ENCODE measurements around the gene ZNF74.
"Not testable (repeated sequence)": the region's sequence is repeated elsewhere in the genome, so short reads cannot be mapped to it uniquely, and the experiment has no call there.

The ZNF74 gene

GRCh38 chr22:20360261-20360660 lies 33.7 kb upstream of the ZNF74 start:
- H3K4me2 ChIP-seq (ENCODE audit: insufficient read depth, low read length, poor library complexity, severe bottlenecking); H2BK5ac ChIP-seq (ENCODE audit: low read length); H3K27ac ChIP-seq (replicated peaks; ENCODE audit: low read length); H3K23ac ChIP-seq (ENCODE audit: low read depth, low read length, poor library complexity); H3K18ac ChIP-seq (ENCODE audit: low read length); H3K4me3 ChIP-seq (ENCODE audit: low read length in 2 of 2); H2AFZ ChIP-seq (ENCODE audit: low read length); H3K27me3 ChIP-seq (ENCODE audit: control insufficient read depth in 3 of 3, insufficient read depth in 3 of 3, low read depth in 1 of 3, low read length in 3 of 3); H3K79me1 ChIP-seq (ENCODE audit: low read depth, low read length); H4K8ac ChIP-seq (ENCODE audit: low read depth, low read length); H2AK5ac ChIP-seq (ENCODE audit: low read depth, low read length); H2BK120ac ChIP-seq (ENCODE audit: low read depth, low read length); H3K4me1 ChIP-seq (ENCODE audit: control insufficient read depth in 2 of 2, insufficient read depth in 1 of 2, low read depth in 1 of 2, low read length in 2 of 2); H3K36me3 ChIP-seq (replicated peaks in 1 of 2; ENCODE audit: control insufficient read depth in 2 of 2, insufficient read depth in 2 of 2, low read length in 2 of 2); H3K14ac ChIP-seq (ENCODE audit: low read length); DNase-seq (ENCODE audit: low spot score); H3K4ac ChIP-seq (ENCODE audit: low read length); H4K91ac ChIP-seq (ENCODE audit: low read depth, low read length, poor library complexity); H2BK15ac ChIP-seq (ENCODE audit: low read length); H3K9me3 ChIP-seq (replicated peaks in 1 of 2; ENCODE audit: control insufficient read depth in 2 of 2, insufficient read depth in 1 of 2, low read depth in 1 of 2, low read length in 2 of 2); H2BK12ac ChIP-seq (ENCODE audit: low read length); H3K9ac ChIP-seq (ENCODE audit: low read depth, low read length, poor library complexity): not testable (repeated sequence)
- WGBS, 2 donors (ENCODE audit: extremely low coverage in 2 of 2, insufficient read length in 2 of 2, insufficient replicate concordance in 1 of 2) = no CpG with 5 or more reads among the region's 60 CpGs

DNA sequence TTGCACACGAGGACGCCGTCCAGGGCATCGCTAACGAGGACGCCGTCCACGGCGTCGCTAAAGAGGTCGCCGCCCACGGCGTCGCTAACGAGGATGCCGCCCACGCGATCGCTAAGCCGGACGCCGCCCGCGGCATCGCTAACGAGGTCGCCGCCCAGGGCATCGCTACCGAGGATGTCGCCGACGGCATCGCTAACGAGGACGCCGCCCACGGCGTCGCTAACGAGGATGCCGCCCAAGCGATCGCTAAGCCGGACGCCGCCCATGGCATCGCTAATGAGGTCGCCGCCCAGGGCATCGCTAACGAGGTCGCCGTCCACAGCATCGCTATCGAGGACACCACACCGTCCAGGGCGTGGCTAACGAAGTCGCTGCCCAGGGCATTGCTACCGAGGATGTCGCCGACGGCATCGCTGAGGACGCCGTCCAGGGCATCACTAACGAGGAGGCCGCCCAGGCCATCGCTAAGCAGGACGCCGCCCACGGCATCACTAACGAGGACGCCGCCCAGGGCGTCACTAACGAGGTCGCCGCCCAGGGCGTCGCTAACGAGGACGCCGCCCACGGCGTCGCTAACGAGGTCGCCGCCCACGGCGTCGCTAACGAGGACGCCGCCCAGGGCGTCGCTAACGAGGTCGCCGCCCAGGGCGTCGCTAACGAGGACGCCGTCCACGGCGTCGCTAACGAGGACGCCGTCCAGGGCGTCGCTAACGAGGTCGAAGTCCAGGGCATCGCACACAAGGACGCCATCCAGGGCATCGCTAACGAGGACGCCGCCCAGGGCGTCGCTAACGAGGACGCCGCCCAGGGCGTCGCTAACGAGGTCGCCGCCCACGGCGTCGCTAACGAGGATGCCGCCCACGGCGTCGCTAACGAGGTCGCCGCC lies 32.8 kb upstream of the ZNF74 start:
- H3K14ac ChIP-seq (ENCODE audit: low read length); H3K9ac ChIP-seq (ENCODE audit: low read depth, low read length, poor library complexity); H3K4me3 ChIP-seq (ENCODE audit: low read length in 2 of 2); H3K79me1 ChIP-seq (ENCODE audit: low read depth, low read length); DNase-seq (ENCODE audit: low spot score); H3K18ac ChIP-seq (ENCODE audit: low read length); H2BK12ac ChIP-seq (ENCODE audit: low read length); H3K23ac ChIP-seq (ENCODE audit: low read depth, low read length, poor library complexity); H4K91ac ChIP-seq (ENCODE audit: low read depth, low read length, poor library complexity); H3K27me3 ChIP-seq (ENCODE audit: control insufficient read depth in 3 of 3, insufficient read depth in 3 of 3, low read depth in 1 of 3, low read length in 3 of 3); H3K9me3 ChIP-seq (replicated peaks in 1 of 2; ENCODE audit: control insufficient read depth in 2 of 2, insufficient read depth in 1 of 2, low read depth in 1 of 2, low read length in 2 of 2); H3K4ac ChIP-seq (ENCODE audit: low read length); H3K4me1 ChIP-seq (ENCODE audit: control insufficient read depth in 2 of 2, insufficient read depth in 1 of 2, low read depth in 1 of 2, low read length in 2 of 2); H2BK15ac ChIP-seq (ENCODE audit: low read length); H2AK5ac ChIP-seq (ENCODE audit: low read depth, low read length); H2BK120ac ChIP-seq (ENCODE audit: low read depth, low read length); H2AFZ ChIP-seq (ENCODE audit: low read length); H2BK5ac ChIP-seq (ENCODE audit: low read length); H3K36me3 ChIP-seq (replicated peaks in 1 of 2; ENCODE audit: control insufficient read depth in 2 of 2, insufficient read depth in 2 of 2, low read length in 2 of 2); H3K4me2 ChIP-seq (ENCODE audit: insufficient read depth, low read length, poor library complexity, severe bottlenecking): not testable (repeated sequence)
- no CpG with 5 or more reads among the region's 145 CpGs for WGBS, 2 donors (ENCODE audit: extremely low coverage in 2 of 2, insufficient read length in 2 of 2, insufficient replicate concordance in 1 of 2)
- Histone ChIP-seq H3K27ac (replicated peaks; ENCODE audit: low read length) (peak overlapping the region; percentile 63), H4K8ac (ENCODE audit: low read depth, low read length) (peak overlapping the region; percentile 43)

DNA sequence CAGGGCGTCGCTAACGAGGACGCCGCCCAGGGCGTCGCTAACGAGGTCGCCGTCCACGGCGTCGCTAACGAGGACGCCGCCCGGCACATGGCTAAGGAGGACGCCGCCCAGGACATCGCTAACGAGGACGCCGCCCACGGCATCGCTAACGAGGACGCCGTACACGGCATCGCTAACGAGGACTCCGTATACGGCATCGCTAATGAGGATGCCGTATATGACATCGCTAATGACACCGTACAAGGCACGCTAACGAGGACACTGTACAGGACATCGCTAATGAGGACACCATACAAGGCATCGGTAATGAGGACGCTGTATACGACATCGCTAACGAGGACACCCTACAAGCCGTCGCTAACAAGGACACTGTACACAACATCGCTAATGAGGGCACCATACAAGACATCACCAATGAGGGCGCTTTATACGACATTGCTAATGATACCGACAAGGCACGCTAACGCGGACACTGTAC lies 32.2 kb upstream of the ZNF74 start:
- H3K4me1 ChIP-seq (ENCODE audit: control insufficient read depth in 2 of 2, insufficient read depth in 1 of 2, low read depth in 1 of 2, low read length in 2 of 2); DNase-seq (ENCODE audit: low spot score); H2AK5ac ChIP-seq (ENCODE audit: low read depth, low read length); H3K79me1 ChIP-seq (ENCODE audit: low read depth, low read length); H3K4ac ChIP-seq (ENCODE audit: low read length); H3K27me3 ChIP-seq (ENCODE audit: control insufficient read depth in 3 of 3, insufficient read depth in 3 of 3, low read depth in 1 of 3, low read length in 3 of 3); H3K4me2 ChIP-seq (ENCODE audit: insufficient read depth, low read length, poor library complexity, severe bottlenecking); H3K36me3 ChIP-seq (replicated peaks in 1 of 2; ENCODE audit: control insufficient read depth in 2 of 2, insufficient read depth in 2 of 2, low read length in 2 of 2); H2BK12ac ChIP-seq (ENCODE audit: low read length); H2AFZ ChIP-seq (ENCODE audit: low read length); H4K91ac ChIP-seq (ENCODE audit: low read depth, low read length, poor library complexity); H2BK15ac ChIP-seq (ENCODE audit: low read length); H3K9ac ChIP-seq (ENCODE audit: low read depth, low read length, poor library complexity); H2BK5ac ChIP-seq (ENCODE audit: low read length); H2BK120ac ChIP-seq (ENCODE audit: low read depth, low read length); H3K23ac ChIP-seq (ENCODE audit: low read depth, low read length, poor library complexity); H3K9me3 ChIP-seq (replicated peaks in 1 of 2; ENCODE audit: control insufficient read depth in 2 of 2, insufficient read depth in 1 of 2, low read depth in 1 of 2, low read length in 2 of 2): not testable (repeated sequence)
- H3K4me3 ChIP-seq (ENCODE audit: low read length in 2 of 2) = peak overlapping the region in 1 of 2 donors; percentile 35
- no CpG with 5 or more reads among the region's 54 CpGs for WGBS, 2 donors (ENCODE audit: extremely low coverage in 2 of 2, insufficient read length in 2 of 2, insufficient replicate concordance in 1 of 2)
- H3K27ac ChIP-seq (replicated peaks; ENCODE audit: low read length) = peak overlapping the region; percentile 72
- H3K14ac ChIP-seq (ENCODE audit: low read length) = peak overlapping the region; percentile 63
- H4K8ac ChIP-seq (ENCODE audit: low read depth, low read length) = peak overlapping the region; percentile 48
- peak overlapping the region; percentile 89 for H3K18ac ChIP-seq (ENCODE audit: low read length)

DNA sequence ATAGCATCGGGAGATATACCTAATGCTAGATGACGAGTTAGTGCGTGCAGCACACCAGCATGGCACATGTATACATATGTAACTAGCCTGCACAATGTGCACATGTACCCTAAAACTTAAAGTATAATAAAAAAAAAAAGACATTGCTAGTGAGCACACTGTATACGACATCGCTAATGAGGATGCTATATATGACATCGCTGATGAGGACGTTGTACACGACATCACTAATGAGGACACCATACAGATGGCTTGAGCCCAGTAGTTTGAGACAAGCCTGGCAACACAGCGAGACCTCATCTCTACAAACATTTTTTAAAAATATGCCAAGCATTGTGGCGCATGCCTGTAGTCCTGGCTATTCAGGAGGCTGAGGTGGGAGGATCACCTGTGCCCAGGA lies 31.5 kb upstream of the ZNF74 start:
- H2BK12ac ChIP-seq (ENCODE audit: low read length); H2AFZ ChIP-seq (ENCODE audit: low read length); H2AK5ac ChIP-seq (ENCODE audit: low read depth, low read length); H3K9ac ChIP-seq (ENCODE audit: low read depth, low read length, poor library complexity); H2BK120ac ChIP-seq (ENCODE audit: low read depth, low read length); H2BK15ac ChIP-seq (ENCODE audit: low read length); H3K4ac ChIP-seq (ENCODE audit: low read length); H3K4me1 ChIP-seq (ENCODE audit: control insufficient read depth in 2 of 2, insufficient read depth in 1 of 2, low read depth in 1 of 2, low read length in 2 of 2); H4K91ac ChIP-seq (ENCODE audit: low read depth, low read length, poor library complexity); H3K9me3 ChIP-seq (replicated peaks in 1 of 2; ENCODE audit: control insufficient read depth in 2 of 2, insufficient read depth in 1 of 2, low read depth in 1 of 2, low read length in 2 of 2); DNase-seq (ENCODE audit: low spot score); H4K8ac ChIP-seq (ENCODE audit: low read depth, low read length); H3K79me1 ChIP-seq (ENCODE audit: low read depth, low read length); H3K4me2 ChIP-seq (ENCODE audit: insufficient read depth, low read length, poor library complexity, severe bottlenecking); H2BK5ac ChIP-seq (ENCODE audit: low read length); H3K14ac ChIP-seq (ENCODE audit: low read length); H3K4me3 ChIP-seq (ENCODE audit: low read length in 2 of 2); H3K27me3 ChIP-seq (ENCODE audit: control insufficient read depth in 3 of 3, insufficient read depth in 3 of 3, low read depth in 1 of 3, low read length in 3 of 3); H3K36me3 ChIP-seq (replicated peaks in 1 of 2; ENCODE audit: control insufficient read depth in 2 of 2, insufficient read depth in 2 of 2, low read length in 2 of 2); H3K18ac ChIP-seq (ENCODE audit: low read length); H3K27ac ChIP-seq (replicated peaks; ENCODE audit: low read length); H3K23ac ChIP-seq (ENCODE audit: low read depth, low read length, poor library complexity): not testable (repeated sequence)
- WGBS, 2 donors (ENCODE audit: extremely low coverage in 2 of 2, insufficient read length in 2 of 2, insufficient replicate concordance in 1 of 2) = no CpG with 5 or more reads among the region's 10 CpGs
